NCI-H524 (cell line): ENCODE results near the gene MTM1.

Experiments used
- DNase-seq, 2 experiments: peaks; one replicate each; lab custom pipeline; 2025; lab: John Stamatoyannopoulos, UW

Gene MTM1

DNA sequence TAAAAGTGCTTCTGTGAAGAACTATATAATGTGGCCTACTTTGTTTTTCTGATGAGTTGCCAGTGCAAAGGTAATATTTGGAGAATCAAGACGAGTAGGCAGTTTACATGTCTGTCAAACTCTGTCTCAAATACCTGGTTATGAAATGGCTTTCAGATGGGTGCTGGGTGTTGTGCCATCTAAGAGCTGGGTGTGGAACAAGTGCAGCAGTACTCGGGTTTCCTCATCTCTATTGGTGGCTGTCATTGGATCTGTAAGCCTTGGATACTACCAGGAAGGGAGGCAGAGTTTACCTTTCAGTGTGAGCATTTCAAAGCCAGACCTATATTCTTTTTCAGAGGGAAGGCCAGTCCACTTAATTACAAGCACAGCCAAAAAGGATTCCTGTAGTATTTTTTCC is 37.2 kb downstream of the MTM1 start:
- DNase-seq, result no peak

DNA sequence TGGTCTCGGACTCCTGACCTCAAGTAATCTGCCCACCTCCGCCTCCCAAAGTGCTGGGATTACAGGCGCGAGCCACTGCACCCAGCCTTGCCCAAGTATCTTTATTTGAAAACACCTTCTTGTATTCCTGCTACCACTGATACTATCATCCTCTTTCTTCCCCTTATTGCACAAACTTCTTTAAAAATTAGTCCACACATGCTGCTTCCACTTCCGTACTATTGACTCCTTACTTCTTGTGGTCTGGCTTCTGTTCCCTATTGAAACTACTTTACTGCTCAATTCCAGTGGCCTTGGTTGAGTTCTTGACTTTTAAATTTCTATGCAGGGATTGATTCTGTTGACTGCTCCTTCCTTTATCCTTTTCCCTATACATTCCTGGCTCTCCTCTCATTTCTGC is 38.8 kb downstream of the MTM1 start:
- no peak for DNase-seq

DNA sequence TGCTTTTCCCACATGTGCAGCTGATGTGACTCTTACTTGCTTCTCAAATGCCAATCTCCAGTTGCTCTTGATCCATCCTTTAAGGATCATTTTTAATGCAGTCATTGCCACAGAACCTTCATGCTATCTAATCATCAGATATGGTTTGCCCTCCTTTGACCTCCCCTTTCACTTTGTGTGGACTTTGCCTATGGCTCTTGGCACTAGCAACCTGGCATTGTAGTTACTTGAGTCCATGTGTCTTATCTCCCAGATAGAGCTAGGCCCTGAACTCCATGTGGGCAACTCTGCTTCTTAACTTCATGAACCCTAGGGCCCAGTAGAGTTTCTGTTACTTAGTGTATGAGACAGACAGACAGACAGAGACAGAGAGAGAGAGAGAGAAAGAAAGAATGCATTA is 41.6 kb downstream of the MTM1 start:
- DNase-seq, result no peak

DNA sequence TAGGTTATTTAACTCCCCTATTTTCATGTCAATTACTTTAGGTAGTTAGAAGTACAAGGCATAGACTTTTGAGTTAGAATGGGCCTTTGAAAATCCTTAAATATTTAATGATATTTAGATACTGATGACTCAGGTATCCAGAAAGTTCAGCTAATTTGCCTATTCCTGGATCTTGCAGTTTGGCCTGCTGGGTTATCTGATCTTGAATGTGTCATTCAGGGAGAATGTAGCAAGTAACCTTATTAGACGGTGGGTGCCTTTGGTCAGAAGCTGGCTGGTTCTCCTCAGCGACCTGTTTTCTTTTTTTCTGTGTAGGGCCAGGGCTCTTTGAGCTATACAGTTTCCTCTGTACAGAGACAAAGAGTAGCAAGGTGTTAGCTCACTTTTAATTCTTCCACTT is 42.0 kb downstream of the MTM1 start:
- DNase-seq, result no peak

DNA sequence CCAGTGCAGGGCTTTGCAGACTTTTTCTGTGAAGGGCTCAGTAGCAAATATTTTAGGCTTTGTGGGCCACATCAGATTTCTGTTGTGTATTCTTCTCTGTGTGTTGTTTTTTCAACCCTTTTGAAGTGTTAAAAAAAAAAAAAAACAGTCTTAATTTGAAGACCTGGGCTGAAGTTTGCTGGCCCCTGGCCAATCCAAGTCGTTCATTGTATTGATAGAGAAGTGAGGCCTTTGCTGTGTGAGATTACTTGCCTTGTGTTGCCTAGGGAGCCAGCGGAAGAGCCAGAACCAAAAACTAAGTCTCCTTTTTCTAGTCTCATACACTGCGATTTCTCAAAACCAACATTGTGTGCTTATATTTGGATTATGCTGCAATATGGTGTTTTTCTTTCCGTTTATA is 46.9 kb downstream of the MTM1 start:
- DNase-seq, result no peak

DNA sequence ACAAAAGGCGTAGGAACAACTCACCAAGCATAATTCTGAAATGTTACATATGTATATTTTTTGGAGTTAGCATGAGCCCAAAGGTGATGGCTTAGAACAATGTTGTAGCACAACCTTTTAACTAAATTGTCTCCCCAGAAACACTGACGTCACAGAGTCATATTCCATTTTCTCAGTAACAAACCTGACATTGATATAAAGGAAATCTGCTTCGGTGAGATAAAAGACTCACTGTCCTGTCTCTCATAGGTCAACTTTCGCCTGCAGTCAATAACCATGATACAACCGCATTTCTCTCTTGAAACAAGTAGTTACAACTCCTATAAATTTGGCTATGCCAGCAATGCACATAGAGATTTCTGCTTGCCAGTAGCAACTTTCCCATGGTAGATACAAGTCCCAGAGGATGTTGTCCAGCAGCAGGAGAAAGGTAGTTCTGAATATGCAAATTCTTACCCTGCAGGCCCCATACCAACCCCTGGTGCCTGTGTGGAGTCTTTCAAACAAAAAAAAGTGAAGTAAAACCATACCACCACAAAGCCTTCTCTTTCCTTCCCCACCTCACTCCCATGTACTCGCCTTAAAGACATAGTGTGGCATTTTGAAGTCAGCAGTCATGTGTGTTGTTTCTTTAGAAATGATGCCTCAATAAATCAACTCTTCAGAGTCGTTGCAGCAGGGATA is 47.9 kb downstream of the MTM1 start:
- no peak for DNase-seq

DNA sequence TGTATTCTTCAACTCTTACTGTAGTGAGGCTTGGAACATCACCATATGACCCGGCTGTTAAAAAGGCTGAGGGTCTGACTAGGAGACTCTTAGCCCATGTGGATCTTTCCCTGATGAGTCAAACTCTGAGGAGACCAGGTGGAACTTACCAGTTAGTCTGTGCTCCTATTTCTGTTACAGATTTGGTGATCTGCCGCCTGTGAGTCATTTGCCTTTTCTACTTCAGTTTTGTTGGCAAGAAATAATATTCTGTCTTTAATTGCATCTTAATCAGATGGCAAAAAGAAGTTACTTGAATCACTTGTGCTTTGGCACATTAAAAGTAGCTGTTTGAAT is 48.4 kb downstream of the MTM1 start:
- DNase-seq, result no peak

DNA sequence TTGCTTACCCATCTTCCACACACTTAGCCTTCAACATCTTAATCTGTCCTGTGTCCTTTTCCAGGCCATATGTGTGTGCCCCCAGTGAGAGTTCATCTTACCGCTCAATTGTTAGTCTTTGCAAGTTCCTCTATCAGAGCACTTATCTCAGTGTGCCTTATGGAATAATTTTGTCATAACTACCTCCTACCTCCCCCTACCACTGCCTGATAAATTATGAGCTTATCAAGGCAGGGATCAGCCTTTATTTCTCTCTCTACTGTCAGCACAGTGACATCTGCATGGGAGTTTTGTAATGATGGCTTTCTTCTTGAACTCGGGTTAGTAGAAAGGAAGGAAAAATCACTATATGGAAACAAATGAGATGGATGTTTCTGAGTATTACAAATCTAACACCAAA is 53.2 kb downstream of the MTM1 start:
- DNase-seq, result no peak

DNA sequence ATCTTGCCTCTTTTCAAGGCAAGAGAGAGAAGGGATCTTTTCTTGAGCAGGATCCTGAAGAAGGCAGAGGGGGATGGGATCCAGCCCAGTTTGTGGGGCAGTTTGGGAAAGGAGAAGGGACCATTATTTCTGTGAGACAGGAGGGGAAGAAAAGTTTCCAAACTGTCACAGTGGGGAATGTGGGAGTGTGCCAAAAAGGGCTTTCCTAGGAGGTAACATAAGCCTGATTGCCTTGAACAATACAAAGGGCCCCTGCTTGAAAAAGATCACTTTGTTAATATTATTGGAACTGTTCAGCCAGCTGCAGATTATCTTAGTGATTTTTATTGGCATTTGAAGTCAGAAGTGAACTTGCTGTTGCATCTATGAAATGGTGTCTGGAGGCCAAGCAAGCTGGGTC is 55.2 kb downstream of the MTM1 start:
- no peak for DNase-seq

DNA sequence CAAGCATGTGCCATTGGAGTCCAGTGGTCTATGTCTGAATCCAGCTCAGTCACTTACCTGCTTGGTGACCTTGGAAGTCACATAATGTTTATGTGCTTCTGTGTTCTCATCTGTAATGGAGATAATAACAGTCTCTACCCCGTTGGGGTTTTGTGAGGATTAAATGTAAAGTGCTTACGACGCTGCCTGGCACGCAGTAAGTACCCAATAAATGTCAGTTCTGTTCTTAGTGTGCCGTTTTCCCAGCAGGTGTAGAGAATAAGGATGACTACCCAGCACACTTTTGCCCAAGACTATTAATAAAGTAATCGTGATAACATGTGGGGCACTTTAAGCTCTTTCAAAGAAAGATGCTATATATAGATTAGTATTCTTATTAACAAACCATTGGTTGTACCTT is 56.7 kb downstream of the MTM1 start:
- no peak for DNase-seq

DNA sequence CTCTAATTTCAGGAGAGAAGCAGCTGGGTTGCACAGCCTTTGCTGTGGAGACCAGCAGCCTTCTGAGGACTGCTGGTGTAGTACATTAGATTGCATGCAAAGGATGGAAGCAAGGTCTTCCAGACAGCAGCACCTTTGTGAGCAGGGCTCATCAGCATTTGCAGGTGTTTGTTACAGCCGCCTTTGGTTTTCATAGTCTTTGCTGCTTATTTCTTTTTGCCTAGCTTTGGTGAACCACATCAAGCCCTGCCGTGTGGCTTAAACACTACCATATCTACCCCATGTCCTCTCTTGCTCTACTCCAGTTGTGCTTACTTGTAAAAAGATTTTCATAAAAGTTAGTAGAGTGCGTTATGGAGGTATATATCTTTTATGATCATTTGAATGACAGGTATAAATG is 57.5 kb downstream of the MTM1 start:
- no peak for DNase-seq

DNA sequence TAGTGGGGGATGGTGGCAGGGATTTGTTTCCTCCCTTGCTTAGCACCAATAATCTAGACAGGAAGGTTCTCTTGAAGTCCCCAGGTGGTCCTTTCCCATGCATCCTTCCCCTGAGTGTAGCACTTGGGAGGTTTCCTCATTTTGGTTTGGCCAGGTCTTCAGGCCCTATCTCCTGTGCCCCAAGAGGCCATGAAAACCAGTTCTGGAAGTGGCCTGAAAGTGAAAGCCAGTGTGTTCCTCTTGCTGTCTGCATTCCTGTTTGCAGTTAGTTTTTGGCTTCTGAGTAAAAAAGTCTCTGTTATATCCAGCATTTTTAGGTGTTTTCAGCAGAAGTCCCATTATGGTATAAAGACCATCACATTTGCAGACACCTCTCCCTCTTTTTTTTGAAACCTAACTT is 59.5 kb downstream of the MTM1 start:
- DNase-seq, result no peak

DNA sequence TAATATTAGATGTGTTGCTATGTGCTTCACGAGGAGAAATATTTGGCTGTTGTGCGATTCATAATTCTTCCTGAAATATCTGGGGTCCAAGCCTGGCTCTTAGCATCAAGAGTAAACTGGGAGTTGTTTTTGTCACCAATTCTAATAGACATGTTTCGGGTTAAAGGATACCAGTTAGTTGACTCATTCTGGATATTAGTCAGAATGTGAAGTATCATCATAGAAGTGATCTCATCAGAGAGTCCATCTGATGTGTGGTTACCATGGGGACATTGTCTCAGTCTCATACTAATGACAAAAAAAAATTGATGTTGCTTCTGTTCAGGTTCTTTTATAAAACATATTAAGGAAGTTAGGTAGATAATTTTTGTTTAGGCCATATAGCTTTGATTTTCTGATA is 67.5 kb downstream of the MTM1 start:
- DNase-seq, result no peak

DNA sequence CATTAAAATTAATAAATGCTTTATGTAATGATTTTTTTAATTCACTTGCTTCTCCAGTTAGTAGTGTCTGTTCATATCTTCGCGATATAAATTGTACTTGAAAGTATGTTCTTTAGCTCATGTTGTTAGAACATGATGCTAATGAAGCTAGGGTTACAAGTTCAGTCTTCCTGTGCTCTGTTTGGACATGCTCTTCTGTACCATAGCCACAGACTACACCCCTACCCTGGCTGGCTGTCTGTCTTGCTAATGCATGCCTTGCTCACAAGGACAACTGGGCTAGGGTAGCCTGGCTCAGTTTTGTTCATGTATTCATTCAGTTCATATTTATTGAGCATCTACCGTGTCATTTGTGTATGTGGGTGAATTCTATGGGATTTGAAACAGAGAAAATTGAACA is 74.0 kb downstream of the MTM1 start:
- DNase-seq, result no peak

DNA sequence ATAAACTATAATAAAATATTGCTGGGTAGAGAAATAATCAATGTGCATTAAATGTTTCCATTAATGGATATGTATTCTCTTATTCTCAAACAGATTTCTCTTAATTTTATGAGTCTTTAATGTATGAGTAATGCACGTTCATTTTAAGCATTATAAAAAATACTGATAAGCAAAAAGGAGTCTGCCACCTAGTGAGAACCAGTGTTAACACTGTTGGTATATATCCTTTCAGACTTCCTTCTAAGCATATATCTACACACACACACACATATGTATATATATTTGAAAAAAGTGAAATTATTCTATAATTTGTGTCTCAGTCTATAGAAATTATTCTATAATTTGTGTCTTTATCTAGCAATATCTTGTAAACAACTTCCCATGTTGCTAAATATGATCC is 74.8 kb downstream of the MTM1 start:
- DNase-seq, result peak in 1 of 2 experiments; percentile 0

DNA sequence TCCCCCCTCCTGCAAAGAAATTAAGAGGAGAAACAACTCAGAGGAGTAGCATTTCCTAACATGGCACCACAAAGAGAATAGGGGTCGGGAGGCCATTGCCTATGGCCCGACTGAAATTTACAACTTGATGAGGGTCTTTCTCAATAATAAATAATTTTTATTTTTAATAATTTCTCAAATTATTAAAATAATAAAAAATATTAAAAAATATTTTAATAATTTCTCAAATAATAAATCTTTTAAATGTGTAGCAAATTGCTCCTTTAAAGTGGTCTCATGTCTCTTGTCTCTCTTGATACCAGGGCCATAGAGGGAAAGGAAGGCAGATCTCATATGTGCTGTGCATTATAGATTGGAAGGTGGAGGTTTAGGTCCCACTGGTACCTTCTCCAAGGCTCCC is 75.5 kb downstream of the MTM1 start:
- DNase-seq, result no peak

DNA sequence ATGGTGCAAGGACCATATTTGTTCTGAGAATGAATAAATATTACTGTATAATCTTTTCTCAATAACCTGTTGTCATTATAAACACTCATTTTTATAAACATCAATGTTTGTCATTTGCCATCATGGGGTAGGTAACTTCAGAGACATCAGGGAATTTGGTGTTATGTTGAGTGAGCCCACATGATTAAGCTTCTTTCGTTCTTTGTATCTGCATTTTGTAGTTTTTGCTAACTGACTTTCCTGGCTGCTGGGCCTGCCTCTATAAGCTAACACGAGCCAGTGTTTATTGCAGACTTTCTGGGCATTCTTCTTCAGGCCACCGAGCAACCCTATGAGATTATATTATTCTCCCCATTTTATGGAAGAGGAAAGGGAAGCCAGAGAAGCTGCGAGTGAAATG is 76.0 kb downstream of the MTM1 start:
- DNase-seq, result no peak

DNA sequence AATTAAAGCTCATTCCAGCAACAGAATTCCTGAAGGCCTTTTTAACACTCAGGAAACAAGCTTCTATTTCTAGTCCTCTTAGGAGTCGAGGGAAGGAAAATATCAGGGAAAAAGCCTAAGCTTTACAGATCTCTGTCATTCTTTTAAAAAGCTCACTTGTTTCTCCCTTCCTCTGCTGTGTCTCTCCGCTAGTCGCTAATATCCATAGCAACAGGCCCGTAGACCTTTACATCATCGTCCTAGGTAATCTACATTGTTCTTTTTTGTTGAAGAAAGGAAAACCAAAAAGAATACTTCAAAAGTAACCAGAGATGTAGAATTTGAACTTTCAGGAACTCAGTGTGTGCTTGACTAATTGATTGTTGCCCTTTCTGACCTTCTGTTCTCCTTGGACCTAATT is 78.9 kb downstream of the MTM1 start:
- no peak for DNase-seq

DNA sequence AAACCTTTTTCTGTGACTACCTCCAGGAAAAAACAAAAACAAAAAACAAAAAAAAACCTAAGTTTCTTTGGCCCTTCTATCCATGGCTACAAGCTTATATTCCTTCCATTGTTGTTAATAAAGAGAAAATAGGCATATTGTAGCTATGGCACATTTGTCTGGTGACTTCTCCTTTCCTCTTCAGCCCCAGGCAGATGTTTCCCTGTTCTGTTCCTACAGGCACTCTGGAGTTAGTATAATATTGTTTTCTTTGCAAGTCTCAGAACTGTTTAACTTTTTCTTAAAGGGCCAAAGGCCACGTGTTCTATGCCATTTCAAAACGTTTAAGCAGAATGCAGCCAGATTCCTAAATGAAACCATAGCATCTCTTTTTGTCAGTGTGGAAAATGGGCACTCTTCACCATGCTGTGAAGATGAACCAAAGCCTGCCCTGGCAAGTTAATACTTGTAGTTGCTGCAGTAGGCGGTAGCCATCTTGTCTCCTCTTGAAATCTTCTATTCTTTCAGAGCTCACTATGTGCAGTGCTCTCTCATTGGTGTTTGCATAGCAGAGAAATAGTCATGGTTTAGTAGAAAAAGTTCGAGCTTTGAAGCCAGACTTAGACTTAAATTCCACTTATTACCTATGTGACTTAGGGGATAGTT is 80.0 kb downstream of the MTM1 start:
- no peak for DNase-seq

DNA sequence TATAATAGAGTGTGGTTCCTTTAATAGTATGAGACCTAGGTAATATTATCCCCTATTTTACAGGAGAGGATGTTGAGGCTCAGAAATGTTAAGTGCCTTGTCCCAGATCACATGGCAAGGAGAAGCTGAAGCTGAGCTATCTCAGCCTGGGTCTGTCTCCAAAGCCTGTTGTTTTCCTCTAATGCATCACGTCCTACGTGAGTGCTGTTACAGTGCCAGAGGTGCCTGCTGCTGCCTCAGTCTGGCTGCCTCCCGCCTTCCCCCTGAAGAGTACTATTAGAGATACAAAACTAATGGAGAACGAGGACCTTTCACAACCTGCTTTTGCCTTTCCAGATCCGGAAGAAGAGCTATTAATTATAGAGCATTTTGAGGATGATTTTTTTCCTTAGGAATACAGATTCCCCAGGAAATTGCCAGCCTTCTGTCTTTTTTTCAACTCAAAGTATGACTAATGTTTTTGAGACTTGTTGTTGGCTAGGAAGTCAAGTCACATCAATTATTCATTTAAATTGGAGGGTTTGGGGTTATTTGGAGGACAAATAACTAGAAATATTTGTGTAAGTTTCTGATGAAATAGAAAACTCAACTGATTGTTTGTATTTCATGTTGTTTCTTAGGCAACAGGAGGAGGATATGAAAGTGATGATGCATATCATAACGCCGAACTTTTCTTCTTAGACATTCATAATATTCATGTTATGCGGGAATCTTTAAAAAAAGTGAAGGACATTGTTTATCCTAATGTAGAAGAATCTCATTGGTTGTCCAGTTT is 80.9 kb downstream of the MTM1 start:
- no peak for DNase-seq

DNA sequence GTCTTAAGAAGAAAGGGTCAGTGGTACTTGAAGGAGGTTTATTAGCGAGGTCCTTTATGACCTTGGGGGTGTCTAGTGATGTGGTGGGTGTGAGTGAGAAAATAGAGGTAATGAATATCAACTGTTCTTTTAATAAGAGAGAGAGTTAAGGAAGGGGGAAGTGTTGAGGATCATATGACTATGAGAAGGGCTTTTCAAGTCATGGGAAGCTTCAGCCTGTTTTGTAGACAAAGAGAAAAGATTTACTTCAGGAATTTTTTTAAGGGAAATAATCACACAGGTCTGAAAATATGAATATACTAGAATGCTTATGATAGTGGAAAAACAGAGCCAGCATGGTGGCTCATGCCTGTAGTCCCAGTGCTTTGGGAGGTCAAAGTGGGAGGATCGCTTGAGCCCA is 83.5 kb downstream of the MTM1 start:
- DNase-seq, result no peak

DNA sequence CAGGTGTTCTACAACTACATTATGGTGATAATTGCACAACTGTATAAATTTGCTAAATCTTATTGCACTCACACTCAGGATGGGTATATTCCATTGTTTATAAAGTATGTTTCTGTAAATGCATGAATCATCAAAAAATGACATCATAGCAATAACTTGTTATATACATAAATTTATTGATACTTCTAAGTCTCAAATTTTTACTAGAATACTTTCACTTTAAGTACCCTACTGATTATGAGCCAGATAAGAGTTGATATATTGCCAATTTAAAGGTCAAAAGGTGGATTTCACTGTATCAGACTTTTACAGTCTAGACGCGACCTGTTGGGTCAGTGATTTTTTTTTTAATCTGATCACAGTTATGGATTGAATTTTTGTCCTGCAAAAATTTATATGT is 87.4 kb downstream of the MTM1 start:
- no peak for DNase-seq

DNA sequence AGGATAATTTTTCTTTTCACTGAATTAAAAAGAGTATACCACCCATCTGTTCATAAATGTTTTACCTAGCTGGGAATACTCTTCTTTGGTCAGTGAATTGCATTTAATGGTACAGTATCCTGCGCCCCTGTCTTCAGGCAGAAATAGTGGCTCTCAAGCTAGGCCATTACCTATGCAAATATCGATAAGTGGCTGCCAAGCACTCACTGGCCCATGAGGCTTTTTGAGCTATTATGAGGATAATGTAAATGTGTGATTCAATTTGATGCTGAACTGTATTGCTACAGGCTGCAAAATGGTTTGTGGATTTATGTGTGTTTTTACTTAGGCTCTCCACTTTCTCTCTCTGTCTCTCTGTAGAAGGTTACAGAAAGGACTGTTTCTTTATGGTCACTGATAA is 94.7 kb downstream of the MTM1 start:
- peak in 1 of 2 experiments; percentile 30 for DNase-seq

DNA sequence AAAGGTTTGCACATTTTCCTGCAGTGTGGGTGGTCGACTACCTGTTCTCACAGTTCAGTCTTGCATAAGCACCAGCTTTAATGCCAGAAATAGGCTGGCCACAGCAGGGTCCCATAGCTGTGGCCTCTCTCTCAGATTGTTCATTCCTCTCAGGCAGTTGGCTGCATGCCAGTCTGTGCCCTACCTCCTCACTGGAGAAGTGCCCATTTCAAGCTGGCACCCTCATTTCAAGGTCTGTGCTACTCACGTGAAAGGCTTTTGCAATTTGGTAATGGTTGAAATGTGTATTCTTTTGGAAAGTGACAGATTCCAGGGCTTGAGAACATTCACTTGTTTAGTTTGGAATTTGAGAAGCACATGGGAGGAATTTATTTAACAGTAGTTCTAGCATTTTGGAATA is 95.9 kb downstream of the MTM1 start:
- DNase-seq, result peak; percentile 67 to 74
